Measurements from ENCODE around the gene KIF5C. TPM values are rescaled to one million over a fixed set of nuclear protein-coding genes. Genes with fewer than 3 reads are reported as not detected.

Gene KIF5C
- total RNA-seq, 1 experiment from 2014 or later = 1.6 TPM

DNA sequence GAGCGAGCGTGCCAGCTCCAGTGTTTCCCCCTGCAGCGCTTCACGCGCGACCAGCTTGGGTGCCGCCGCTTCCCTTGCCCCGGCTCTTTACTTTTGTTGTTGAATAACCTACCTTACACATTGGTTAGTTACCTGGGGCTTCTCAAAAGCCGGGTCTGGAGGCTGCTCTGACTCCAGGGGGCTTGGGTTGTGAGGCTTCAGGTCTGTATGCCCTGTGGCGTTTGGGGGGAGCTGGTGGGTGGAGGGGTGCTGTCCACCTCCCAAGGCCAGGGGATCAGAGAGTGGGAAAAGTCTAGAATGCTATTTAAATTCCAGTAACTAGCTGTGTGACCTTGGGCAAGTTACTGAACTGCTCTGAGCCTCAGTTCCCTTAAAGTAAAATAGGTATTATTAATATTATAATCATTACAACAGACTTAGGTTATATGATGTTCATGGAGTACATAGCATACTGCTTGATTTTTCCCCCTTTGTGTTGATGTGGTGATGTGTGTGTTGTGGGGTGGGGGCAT lies 164.2 kb downstream of the KIF5C start:
- no peak for TF ChIP-seq REST (IDR thresholded peaks at IDR 0.05; ENCODE audit: insufficient read depth in 1 of 2, low read depth in 2 of 2, low read length in 1 of 2)
- TF ChIP-seq, protein P1, sequence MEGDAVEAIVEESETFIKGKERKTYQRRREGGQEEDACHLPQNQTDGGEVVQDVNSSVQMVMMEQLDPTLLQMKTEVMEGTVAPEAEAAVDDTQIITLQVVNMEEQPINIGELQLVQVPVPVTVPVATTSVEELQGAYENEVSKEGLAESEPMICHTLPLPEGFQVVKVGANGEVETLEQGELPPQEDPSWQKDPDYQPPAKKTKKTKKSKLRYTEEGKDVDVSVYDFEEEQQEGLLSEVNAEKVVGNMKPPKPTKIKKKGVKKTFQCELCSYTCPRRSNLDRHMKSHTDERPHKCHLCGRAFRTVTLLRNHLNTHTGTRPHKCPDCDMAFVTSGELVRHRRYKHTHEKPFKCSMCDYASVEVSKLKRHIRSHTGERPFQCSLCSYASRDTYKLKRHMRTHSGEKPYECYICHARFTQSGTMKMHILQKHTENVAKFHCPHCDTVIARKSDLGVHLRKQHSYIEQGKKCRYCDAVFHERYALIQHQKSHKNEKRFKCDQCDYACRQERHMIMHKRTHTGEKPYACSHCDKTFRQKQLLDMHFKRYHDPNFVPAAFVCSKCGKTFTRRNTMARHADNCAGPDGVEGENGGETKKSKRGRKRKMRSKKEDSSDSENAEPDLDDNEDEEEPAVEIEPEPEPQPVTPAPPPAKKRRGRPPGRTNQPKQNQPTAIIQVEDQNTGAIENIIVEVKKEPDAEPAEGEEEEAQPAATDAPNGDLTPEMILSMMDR (IDR thresholded peaks at IDR 0.05) = no peak
- TF ChIP-seq TCF7L2 (IDR thresholded peaks at IDR 0.05; ENCODE audit: low read depth, low read length) = no peak
- TF ChIP-seq POLR2AphosphoS5 (IDR thresholded peaks at IDR 0.05; ENCODE audit: low read depth, low read length) = no peak
- no peak for TF ChIP-seq SIN3A (IDR thresholded peaks at IDR 0.05; ENCODE audit: borderline replicate concordance, insufficient read depth, low read depth, low read length)
- ATAC-seq (0 out of 2 replicates have a peak, but pooled peaks have one; percentile 6), DNase-seq (ENCODE audit: low read depth, low spot score) (no peak)
- H3K27ac ChIP-seq (ENCODE audit: low read length) = no peak overlapping the region
- no peaks in the 10 kb centered on the region for H3K4me1 ChIP-seq (ENCODE audit: control insufficient read depth, insufficient read depth, low read length)
- ChIA-PET CTCF (no interaction called here), POLR2A (no interaction called here)
- H3K27me3 ChIP-seq (ENCODE audit: control insufficient read depth, insufficient read depth, low read length) = peaks cover 17% of the 10 kb centered on the region
- H3K9me3 ChIP-seq (ENCODE audit: control insufficient read depth, insufficient read depth, low read depth, low read length) = no peaks in the 10 kb centered on the region
- no peaks in the 10 kb centered on the region for H3K36me3 ChIP-seq (ENCODE audit: control insufficient read depth, insufficient read depth, low read length)
- in situ Hi-C loops (cut with HindIII; ENCODE audit: low pct_unique_long_range_greater_than_20kb, low sequenced_read_pairs) = no loop called here
- no TSS peak for BruUV-seq (replicated peaks)
- peak overlapping the region in 1 of 2 experiments; percentile 37; a peak in 2 of 4 replicates for H3K4me3 ChIP-seq (ENCODE audit: low read depth in 2 of 2, low read length in 2 of 2)
- intact Hi-C loops (cut with micrococcal nuclease; ENCODE audit: unreplicated experiment) = no loop called here

GRCh38 chr2:149040451-149040850 lies 165.4 kb downstream of the KIF5C start:
- Histone ChIP-seq H3K36me3 (ENCODE audit: control insufficient read depth, insufficient read depth, low read length) (no peaks in the 10 kb centered on the region), H3K27me3 (ENCODE audit: control insufficient read depth, insufficient read depth, low read length) (peaks cover 14% of the 10 kb centered on the region), H3K4me1 (ENCODE audit: control insufficient read depth, insufficient read depth, low read length) (no peaks in the 10 kb centered on the region), H3K9me3 (ENCODE audit: control insufficient read depth, insufficient read depth, low read depth, low read length) (no peaks in the 10 kb centered on the region), H3K27ac (ENCODE audit: low read length) (no peak overlapping the region), H3K4me3 (ENCODE audit: low read depth in 2 of 2, low read length in 2 of 2) (no peak overlapping the region)
- in situ Hi-C loops (cut with HindIII; ENCODE audit: low pct_unique_long_range_greater_than_20kb, low sequenced_read_pairs) = no loop called here
- intact Hi-C loops (cut with micrococcal nuclease; ENCODE audit: unreplicated experiment) = no loop called here
- no peak for ATAC-seq
- no peak for DNase-seq (ENCODE audit: low read depth, low spot score)
- BruUV-seq (replicated peaks) = no TSS peak
- ChIA-PET POLR2A (no interaction called here), CTCF (no interaction called here)
- TF ChIP-seq, protein P1 (IDR thresholded peaks at IDR 0.05) = peak; percentile 71
- TF ChIP-seq SIN3A (IDR thresholded peaks at IDR 0.05; ENCODE audit: borderline replicate concordance, insufficient read depth, low read depth, low read length) = no peak

Data from Panc1 (cell line).